Astrocyte (in vitro differentiated cells and primary cell): ENCODE results near the gene ERMP1.

Experiments used
- CTCF ChIP-seq: IDR thresholded peaks from 2 replicates; pipeline ENCODE4 v1.5.1; 2011; ENCODE audit warnings: low read depth, mild to moderate bottlenecking, inconsistent platforms, low read length, moderate library complexity; ENCODE audit not compliant: insufficient read depth
- EZH2 ChIP-seq: IDR thresholded peaks from 2 replicates; pipeline ENCODE4 v1.6.1; 2012; ENCODE audit warnings: mild to moderate bottlenecking, low read length, inconsistent platforms; ENCODE audit not compliant: insufficient read depth

- no peak for TF ChIP-seq CTCF
- TF ChIP-seq EZH2: no peak
Measured at GRCh38 chr9:5857928-5858327, 25.0 kb upstream of the ERMP1 start.
